HG03469 (cell line): ENCODE measurements around the gene MKRN2.
"Not testable (repeated sequence)": the region's sequence is repeated elsewhere in the genome, so short reads cannot be mapped to it uniquely, and the experiment has no call there.

Source experiments
- ATAC-seq: cut with Tn5 transposase; IDR thresholded peaks from one replicate; pipeline ENCODE4 v1.9.1; 2021; ENCODE audit warnings: mild to moderate bottlenecking, moderate library complexity, moderate number of reproducible peaks; ENCODE audit not compliant: unreplicated experiment

The MKRN2 gene

DNA sequence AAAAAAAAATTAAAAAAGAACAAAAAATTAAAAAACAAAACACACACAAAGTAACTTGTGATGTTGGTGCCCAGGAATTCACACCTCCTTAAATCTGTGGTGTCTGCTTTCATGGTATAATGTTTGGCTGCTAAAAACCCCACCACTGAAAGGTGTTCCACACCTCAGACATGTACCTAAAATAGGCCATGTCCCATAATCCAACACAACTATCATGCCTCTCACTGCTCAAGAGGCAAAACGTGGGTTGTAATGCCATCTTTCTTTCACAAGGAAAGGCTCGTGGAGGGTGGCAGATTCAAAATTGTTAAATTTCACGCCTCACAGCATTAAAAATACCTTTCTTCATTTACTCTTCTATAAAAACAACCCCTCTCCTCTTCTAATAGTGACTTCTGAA is 29.5 kb downstream of the MKRN2 start:
- no peak for ATAC-seq

DNA sequence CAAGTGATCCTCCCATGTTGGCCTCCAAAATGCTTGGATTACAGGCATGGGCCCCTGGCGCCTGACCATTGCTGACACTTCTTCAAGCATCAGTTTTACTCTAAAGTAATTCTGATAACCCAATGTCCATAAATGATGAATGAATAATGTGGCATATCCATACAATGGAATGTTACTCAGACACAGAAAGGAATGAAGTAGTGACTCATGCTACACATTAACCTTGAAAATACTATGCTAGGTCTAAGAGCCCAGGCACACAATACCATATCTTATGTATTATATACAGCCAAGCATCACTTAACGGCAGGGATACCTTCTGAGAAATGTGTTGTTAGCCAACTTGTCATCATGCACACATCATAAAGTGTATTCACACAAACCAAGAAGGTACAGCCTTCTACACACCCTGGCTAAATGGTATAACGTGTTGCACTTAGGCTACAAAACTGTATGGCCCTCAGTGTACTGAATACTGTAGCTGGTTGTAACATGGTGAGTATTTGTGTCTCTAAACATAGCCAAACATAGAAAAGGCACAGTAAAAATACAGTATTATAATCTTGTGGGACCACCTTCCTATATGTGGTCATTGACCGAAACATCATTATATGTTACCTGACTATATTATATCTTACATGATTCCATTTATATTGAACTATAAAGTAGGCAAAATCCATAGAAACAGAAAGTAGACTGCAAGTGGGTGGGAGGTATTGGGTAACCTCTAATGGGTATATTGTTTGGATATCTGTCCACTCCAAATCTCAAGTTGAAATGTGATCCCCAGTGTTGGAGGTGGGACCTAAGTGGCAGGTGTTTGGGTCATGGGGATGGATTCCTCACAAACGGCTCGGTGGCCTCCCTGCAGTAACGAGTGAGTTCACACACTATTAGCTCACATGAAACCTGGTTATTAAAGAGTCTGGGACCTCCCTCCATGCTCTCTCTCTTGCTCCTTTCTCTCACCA is 31.4 kb downstream of the MKRN2 start:
- no peak for ATAC-seq

DNA sequence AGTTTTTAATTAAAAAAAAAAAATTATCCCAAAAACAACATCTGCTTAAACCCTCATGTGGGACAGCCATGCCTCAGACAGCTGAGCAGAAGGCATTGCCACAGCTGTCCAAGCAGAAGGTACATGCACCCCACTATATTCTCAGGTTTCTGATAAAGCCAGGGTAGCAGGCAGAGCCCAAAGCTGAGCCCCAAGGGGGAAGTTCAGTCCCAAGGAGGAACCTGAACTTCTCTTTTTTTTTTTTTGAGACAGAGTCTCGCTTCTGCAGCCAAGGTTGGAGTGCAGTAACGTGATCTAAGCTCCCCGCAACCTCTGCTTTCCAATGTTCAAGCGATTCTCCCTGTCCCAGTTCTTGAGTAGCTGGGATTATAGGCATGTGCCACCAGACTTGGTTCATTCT is 33.2 kb downstream of the MKRN2 start:
- ATAC-seq = no peak

DNA sequence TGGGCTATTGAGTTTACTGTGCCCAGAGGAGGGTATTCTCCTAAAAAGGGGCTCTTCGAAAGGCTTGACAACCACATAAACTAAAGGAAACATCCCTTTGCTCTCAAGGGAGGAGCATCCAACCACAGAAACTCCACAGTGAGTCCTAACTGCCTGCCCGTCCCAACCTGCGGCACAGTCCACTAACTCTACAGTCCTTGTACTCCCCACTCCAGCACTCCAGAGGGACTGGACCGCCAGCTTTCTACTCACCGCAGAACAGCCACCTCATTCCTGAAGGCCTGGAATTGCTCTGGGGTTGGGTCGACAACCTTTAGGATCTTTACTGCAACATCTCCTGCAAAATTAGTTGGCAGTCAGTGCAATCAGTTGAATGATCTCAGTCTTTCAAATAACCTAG is 34.6 kb downstream of the MKRN2 start:
- no peak for ATAC-seq

DNA sequence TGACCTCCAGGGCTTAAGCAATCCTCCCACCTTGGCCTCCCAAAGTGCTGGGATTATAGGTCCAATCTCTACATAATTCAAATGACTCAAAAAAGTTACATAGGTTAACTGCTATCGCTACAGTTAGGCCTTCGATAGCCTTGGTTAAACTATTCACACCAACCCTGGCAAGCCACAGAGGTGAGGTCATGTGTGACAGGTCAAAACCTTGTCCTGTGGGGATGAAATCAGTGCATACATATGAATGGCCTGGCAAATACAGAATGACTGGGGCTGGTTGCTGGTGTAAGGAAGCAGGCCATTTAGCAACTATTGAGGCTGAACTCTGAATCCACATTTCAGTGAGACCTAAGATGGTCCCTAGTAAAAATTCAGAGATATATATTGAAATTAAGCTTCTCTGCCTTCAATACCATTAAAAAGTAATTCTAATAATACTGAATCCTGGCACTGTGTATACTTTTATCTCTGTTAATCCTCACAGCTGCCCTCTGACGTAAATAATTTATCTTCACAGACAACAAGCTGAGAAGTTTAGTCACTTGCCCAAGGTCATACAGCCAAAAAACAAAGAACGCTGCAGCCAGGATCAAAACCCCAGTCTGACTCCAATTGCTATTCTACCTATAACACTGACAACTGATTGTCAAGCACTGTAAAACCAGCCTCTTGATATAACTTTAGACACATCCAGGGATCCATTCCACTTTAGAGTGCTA is 35.3 kb downstream of the MKRN2 start:
- ATAC-seq = no peak

DNA sequence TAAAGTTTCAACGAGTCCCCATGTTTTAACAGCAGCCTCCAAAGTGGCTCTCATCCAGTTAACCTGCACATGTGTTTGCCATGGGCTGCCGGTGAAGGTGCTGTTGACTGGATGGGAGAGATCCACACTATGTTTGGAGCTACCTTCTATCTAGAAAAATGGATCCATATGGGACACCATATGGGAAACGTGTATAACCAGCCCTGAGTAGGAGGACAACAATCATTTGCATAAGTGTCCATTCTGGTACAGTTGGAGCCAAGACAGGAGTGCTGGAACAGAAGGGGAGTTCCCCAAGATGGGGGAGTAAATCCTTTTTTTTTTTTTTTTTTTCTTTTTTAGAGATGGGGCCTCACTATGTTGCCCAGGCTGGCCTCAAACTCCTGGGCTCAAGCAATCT is 36.6 kb downstream of the MKRN2 start:
- no peak for ATAC-seq

GRCh38 chr3:12598890-12599289 is 42.0 kb downstream of the MKRN2 start:
- ATAC-seq = no peak

GRCh38 chr3:12601072-12601471 is 44.2 kb downstream of the MKRN2 start:
- no peak for ATAC-seq

DNA sequence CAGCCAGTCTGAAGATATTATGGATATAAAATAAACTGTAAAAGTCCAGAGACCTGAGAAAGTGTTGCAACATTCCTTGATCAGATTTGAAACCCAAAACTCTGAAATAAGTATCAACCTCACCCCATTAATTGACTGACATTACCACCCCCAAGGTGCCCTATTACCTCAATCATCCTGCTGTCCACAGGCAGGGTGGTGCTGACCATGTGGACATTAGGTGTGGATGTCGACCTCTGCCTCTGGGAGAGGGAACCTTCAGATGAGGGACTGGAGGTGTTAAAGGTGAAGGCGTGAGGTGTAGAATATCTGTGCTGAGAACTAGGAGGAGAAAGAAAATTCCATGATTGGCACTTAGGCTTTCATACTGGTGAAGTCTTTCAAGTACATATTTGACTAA is 47.1 kb downstream of the MKRN2 start:
- ATAC-seq = no peak

GRCh38 chr3:12608376-12608775 is 51.5 kb downstream of the MKRN2 start:
- ATAC-seq = no peak

GRCh38 chr3:12611117-12611516 is 54.2 kb downstream of the MKRN2 start:
- no peak for ATAC-seq

DNA sequence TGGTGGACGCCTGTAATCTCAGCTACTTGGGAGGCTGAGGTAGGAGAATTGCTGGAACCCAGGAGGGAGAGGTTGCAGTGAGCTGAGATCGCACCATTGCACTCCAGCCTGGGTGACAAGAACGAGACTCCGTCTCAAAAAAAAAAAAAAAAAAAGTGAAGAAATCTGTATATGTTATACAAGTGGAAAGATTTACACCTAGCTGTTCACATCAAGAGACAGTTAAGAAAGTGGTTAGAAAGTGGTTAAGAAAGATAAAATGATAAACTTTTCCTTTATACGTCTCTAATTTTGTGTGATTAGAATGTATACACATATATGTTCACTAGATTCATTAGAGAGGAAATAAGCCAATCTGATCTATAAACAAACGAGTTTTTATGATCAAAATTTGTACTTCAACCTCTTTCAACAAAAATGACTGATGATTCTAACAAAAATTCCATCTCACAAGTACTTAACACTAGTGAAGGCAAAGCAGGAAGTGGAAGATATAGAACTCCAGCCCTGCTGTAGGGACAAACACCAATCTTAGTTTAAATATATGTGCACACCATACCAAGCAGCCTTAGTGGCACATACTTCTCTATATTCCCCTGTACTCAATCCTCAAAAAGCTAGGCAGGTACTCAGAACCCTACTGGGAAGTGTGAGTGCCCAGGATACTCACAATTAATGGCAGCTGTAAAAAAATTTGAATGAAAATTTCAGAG is 55.8 kb downstream of the MKRN2 start:
- ATAC-seq = no peak

GRCh38 chr3:12613250-12613649 is 56.4 kb downstream of the MKRN2 start:
- ATAC-seq = no peak

DNA sequence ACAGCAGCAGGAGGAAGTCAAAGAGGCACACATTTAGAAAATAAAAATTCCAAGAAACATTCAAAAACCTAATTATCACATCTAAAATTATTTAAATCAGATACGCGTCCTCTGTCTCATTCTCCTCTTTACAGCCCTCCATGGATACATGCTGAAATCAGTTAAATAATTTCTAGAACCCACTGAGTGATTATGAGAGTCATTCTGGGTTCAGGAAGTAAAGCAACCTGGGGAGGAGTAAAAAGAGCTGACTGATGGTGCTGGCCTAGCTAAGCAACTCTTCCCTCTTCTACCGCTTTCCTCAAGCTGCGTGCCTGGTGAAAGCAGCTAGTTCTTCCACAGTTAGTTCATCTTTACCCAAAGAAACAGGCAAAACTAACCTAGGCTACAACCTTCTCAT is 58.4 kb downstream of the MKRN2 start:
- no peak for ATAC-seq

DNA sequence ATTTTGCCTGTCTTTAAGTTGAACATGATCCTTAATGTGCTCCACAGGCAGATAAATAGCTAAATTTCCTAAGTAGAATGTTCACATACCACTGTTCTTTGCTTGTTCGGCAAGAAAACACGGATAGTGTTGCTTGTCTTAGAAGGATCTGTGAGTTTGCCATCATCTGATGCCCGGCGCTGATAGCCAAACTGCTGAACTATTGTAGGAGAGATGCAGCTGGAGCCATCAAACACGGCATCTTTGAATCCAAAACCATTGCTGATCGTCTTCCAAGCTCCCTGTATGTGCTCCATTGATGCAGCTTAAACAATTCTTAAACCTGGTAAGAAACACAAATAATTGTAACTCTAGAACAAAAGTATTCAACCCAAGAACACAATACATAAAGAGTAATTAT is 61.5 kb downstream of the MKRN2 start:
- no peak for ATAC-seq

GRCh38 chr3:12620305-12620704 is 63.4 kb downstream of the MKRN2 start:
- ATAC-seq = no peak

GRCh38 chr3:12620729-12621128 is 63.8 kb downstream of the MKRN2 start:
- ATAC-seq = no peak

- no peak for ATAC-seq
Observed at GRCh38 chr3:12622335-12622734, 65.4 kb downstream of the MKRN2 start.

DNA sequence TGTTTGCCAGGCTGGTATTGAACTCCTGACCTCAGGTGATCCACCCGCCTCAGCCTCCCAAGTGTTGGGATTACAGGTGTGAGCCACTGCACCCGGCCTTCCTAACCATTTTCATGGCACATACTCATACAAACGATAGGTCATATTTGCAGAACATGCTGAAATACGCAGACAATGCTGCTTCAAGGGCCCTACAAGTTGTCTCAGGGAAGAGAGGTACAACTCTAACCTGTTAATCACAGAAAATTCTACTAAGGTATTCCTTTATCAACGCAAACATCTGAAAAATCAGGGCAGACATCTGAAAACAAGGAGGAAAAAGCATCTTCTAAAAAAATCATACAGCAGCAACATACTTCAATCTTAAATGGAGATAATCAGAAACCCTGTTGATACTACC is 67.2 kb downstream of the MKRN2 start:
- no peak for ATAC-seq

DNA sequence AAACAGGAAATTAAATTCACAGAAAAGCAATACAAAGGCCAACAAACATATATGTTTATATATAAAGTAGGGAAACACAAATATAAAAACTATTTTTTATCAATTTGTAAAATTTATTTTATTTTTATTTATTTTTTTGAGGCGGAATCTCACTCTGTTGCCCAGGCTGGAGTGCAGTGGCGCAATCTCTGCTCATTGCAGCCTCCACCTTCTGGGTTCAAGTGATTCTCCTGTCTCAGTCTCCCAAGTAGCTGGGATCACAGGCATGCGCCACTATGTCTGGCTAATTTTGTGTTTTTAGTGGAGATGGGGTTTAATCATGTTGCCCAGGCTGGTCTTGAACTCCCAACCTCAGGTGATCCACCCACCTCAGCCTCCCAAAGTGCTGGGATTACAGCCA is 68.1 kb downstream of the MKRN2 start:
- not testable (repeated sequence) for ATAC-seq

DNA sequence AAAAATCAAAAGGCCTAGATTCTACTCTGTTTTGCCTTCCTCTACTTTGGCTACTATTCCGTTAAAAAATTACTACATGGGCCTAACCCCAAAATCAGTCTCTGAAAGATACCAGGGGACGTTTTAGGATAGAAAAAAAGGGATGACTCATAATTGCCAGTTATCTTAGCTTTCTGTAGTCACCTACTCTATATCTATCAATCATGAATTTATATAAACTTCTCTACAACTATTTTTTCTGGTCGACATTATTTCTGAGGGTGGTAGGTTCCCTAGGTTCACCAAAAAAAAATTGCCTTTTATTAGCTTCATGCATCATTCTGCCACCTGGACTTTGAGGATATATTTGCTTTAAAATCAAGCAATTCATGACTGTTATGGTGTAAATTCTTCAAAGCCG is 70.5 kb downstream of the MKRN2 start:
- no peak for ATAC-seq

- ATAC-seq = no peak
Observed at GRCh38 chr3:12628813-12629212, 71.9 kb downstream of the MKRN2 start.
